HepG2 (cell line): ENCODE measurements around the gene TSPAN31. TPM values are rescaled to one million over a fixed set of nuclear protein-coding genes. Genes with fewer than 3 reads are reported as not detected.

ENCODE experiments used
- ELF1 ChIP-seq: sonication (generic); formaldehyde crosslinking; IDR thresholded peaks from 2 replicates; pipeline ENCODE4 v1.4.0; 2020; ENCODE audit warnings: missing genetic modification reagents
- ESRRA ChIP-seq: sonication (generic); formaldehyde crosslinking; IDR thresholded peaks from 2 replicates; pipeline ENCODE4 v1.5.1; 2020; ENCODE audit warnings: mild to moderate bottlenecking, low read depth, missing genetic modification reagents
- NFIC ChIP-seq: IDR thresholded peaks from 2 replicates; pipeline ENCODE4 v1.6.1; 2012; ENCODE audit warnings: mild to moderate bottlenecking, low read length, inconsistent platforms
- POLR2A ChIP-seq, 2 experiments: IDR thresholded peaks; 2 replicates each; pipeline ENCODE4 v1.6.1; 2011; ENCODE audit warnings: low read depth in 2 of 2, low read length in 2 of 2, mild to moderate bottlenecking in 1 of 2, moderate library complexity in 1 of 2; ENCODE audit not compliant: insufficient read depth in 1 of 2
- SRSF9 ChIP-seq: fragments of 200-400 bp; formaldehyde crosslinking; IDR thresholded peaks from 2 replicates; pipeline ENCODE4 v1.6.1; 2018; ENCODE audit warnings: borderline replicate concordance, mild to moderate bottlenecking, low read depth, low read length; ENCODE audit not compliant: insufficient read depth, poor library complexity, severe bottlenecking
- THYN1 ChIP-seq: sonication (generic); formaldehyde crosslinking; IDR thresholded peaks from 2 replicates; pipeline ENCODE4 v1.8.1; 2023; ENCODE audit warnings: low read depth, mild to moderate bottlenecking, moderate library complexity, missing genetic modification reagents, borderline replicate concordance
- ZNF331 ChIP-seq: sonication (generic); formaldehyde crosslinking; IDR thresholded peaks from 2 replicates; pipeline ENCODE4 v1.4.0; 2020; ENCODE audit warnings: missing genetic modification reagents
- ZNF564 ChIP-seq: sonication (generic); formaldehyde crosslinking; IDR thresholded peaks from 2 replicates; pipeline ENCODE4 v1.8.1; 2023; ENCODE audit warnings: mild to moderate bottlenecking, missing genetic modification reagents
- ZNF776 ChIP-seq: sonication (generic); formaldehyde crosslinking; IDR thresholded peaks from 2 replicates; pipeline ENCODE4 v1.4.0; 2020; ENCODE audit warnings: mild to moderate bottlenecking, missing genetic modification reagents
- polyA plus RNA-seq, 8 experiments: library from polyadenylated mRNA; depleted of rRNA in 3 of 8; stranded (reverse) in 7 of 8; unstranded in 1 of 8; fragments of >200 nt; fragmentation: Illumina TruSeq in 4 of 8; extraction: Trizol in 4 of 8; gene quantifications; 2 replicates each; pipeline versions ENCODE4 v1.2.1 to v1.2.3, GENCODE V29; 2011 to 2016; ENCODE audit warnings: low read depth in 4 of 8, missing spikeins in 1 of 8, mixed read lengths in 1 of 8; ENCODE audit not compliant: insufficient read depth in 1 of 8
- total RNA-seq, 5 experiments: library from RNA; depleted of rRNA; stranded (reverse); fragments of >200 nt; fragmentation: Illumina TruSeq; extraction: Trizol; gene quantifications; 2 replicates each; pipeline ENCODE4 v1.2.3, GENCODE V29; 2016; ENCODE audit warnings: low read depth in 1 of 5
- TF ChIP-seq, protein P1 (sequence below): sonication (generic); formaldehyde crosslinking; IDR thresholded peaks from 2 replicates; pipeline ENCODE4 v1.4.0; 2020; ENCODE audit warnings: missing genetic modification reagents, mild to moderate bottlenecking, borderline replicate concordance
- TF ChIP-seq, protein P2 (sequence below): sonication (generic); formaldehyde crosslinking; IDR thresholded peaks from 2 replicates; pipeline ENCODE4 v1.4.0; 2020; ENCODE audit warnings: missing genetic modification reagents
- TF ChIP-seq, protein P3 (sequence below): sonication (generic); formaldehyde crosslinking; IDR thresholded peaks from 2 replicates; pipeline ENCODE4 v1.5.0; 2020; ENCODE audit warnings: mild to moderate bottlenecking, missing genetic modification reagents
- TF ChIP-seq, protein P4 (sequence below): sonication (generic); formaldehyde crosslinking; IDR thresholded peaks from 2 replicates; pipeline ENCODE4 v1.5.1; 2020; ENCODE audit warnings: mild to moderate bottlenecking, missing genetic modification reagents, moderate library complexity
- TF ChIP-seq, protein P5 (sequence below): sonication (generic); formaldehyde crosslinking; conservative IDR thresholded peaks from 2 replicates; pipeline ENCODE4 v1.4.0; 2020; ENCODE audit warnings: missing genetic modification reagents

Gene TSPAN31
- total and polyA plus RNA-seq, 2 of the 13 experiments (the other 11 are each of a cell fraction or from before 2014, with no cell fraction given), result 10.4 to 24.6 TPM

DNA sequence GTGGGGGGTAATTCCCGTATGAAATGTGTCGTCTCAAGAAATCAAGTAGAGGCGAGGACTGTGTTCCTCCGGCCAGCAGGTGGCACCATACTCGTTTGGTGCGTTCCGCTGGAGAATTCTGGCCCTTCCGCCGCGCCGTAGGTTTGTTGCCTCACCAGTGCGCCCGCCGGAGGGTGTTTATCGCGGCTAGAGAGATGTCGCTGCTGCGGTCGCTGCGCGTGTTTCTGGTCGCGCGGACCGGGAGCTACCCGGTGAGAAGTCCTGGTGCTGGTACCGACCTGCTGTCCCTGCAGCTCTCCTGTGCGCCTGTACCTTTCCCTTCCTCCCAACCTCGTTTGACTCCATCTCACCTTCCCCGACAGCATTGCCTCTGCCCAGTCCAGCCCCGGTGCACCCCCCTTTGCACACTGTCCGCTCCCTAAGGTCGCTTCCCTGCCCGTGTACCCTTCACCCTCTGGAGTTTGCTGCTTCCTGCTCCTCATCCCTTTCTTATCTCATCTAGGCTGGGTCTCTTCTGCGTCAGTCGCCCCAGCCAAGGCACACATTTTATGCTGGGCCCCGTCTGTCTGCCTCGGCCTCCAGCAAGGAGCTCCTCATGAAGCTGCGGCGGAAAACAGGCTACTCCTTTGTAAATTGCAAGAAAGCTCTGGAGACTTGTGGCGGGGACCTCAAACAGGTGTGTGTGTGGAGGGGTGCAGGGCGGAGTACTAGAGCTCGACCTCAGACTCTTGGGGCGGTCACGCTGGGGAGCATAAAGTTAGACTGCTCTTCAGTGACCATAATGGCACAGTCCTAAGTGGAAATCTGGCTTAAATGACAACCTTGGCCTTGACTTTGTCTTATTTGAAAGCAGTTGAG, 38.0 kb downstream of the TSPAN31 start, which contains the start of gene TSFM (continued):
- TF ChIP-seq, protein P1, sequence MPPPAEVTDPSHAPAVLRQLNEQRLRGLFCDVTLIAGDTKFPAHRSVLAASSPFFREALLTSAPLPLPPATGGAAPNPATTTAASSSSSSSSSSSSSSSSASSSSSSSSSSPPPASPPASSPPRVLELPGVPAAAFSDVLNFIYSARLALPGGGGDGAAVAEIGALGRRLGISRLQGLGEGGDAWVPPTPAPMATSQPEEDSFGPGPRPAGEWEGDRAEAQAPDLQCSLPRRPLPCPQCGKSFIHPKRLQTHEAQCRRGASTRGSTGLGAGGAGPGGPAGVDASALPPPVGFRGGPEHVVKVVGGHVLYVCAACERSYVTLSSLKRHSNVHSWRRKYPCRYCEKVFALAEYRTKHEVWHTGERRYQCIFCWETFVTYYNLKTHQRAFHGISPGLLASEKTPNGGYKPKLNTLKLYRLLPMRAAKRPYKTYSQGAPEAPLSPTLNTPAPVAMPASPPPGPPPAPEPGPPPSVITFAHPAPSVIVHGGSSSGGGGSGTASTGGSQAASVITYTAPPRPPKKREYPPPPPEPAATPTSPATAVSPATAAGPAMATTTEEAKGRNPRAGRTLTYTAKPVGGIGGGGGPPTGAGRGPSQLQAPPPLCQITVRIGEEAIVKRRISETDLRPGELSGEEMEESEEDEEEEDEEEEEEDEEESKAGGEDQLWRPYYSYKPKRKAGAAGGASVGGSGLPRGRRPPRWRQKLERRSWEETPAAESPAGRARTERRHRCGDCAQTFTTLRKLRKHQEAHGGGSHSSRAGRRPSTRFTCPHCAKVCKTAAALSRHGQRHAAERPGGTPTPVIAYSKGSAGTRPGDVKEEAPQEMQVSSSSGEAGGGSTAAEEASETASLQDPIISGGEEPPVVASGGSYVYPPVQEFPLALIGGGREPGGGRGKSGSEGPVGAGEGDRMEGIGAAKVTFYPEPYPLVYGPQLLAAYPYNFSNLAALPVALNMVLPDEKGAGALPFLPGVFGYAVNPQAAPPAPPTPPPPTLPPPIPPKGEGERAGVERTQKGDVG, result no peak
- TF ChIP-seq POLR2A (IDR thresholded peaks at IDR 0.05; ENCODE audit: insufficient read depth in 1 of 2, low read depth in 2 of 2, low read length in 2 of 2) (peak; percentile 89 to 94), ESRRA (CRISPR knock-in tag) (0 out of 2 replicates have a peak, but pooled peaks have one; percentile 59), ZNF331 (CRISPR knock-in tag) (peak; percentile 94), ZNF564 (no peak), ZNF776 (peak; percentile 89), ELF1 (CRISPR knock-in tag) (peak; percentile 59), THYN1 (CRISPR knock-in tag) (no peak), SRSF9 (no peak), NFIC (no peak)
- TF ChIP-seq, protein P2, sequence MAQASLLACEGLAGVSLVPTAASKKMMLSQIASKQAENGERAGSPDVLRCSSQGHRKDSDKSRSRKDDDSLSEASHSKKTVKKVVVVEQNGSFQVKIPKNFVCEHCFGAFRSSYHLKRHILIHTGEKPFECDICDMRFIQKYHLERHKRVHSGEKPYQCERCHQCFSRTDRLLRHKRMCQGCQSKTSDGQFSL (CRISPR knock-in tag), result peak; percentile 93
- TF ChIP-seq, protein P3, sequence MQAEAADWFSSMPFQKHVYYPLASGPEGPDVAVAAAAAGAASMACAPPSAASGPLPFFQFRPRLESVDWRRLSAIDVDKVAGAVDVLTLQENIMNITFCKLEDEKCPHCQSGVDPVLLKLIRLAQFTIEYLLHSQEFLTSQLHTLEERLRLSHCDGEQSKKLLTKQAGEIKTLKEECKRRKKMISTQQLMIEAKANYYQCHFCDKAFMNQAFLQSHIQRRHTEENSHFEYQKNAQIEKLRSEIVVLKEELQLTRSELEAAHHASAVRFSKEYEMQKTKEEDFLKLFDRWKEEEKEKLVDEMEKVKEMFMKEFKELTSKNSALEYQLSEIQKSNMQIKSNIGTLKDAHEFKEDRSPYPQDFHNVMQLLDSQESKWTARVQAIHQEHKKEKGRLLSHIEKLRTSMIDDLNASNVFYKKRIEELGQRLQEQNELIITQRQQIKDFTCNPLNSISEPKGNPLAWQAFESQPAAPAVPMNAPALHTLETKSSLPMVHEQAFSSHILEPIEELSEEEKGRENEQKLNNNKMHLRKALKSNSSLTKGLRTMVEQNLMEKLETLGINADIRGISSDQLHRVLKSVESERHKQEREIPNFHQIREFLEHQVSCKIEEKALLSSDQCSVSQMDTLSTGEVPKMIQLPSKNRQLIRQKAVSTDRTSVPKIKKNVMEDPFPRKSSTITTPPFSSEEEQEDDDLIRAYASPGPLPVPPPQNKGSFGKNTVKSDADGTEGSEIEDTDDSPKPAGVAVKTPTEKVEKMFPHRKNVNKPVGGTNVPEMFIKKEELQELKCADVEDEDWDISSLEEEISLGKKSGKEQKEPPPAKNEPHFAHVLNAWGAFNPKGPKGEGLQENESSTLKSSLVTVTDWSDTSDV, result no peak
- TF ChIP-seq, protein P4, sequence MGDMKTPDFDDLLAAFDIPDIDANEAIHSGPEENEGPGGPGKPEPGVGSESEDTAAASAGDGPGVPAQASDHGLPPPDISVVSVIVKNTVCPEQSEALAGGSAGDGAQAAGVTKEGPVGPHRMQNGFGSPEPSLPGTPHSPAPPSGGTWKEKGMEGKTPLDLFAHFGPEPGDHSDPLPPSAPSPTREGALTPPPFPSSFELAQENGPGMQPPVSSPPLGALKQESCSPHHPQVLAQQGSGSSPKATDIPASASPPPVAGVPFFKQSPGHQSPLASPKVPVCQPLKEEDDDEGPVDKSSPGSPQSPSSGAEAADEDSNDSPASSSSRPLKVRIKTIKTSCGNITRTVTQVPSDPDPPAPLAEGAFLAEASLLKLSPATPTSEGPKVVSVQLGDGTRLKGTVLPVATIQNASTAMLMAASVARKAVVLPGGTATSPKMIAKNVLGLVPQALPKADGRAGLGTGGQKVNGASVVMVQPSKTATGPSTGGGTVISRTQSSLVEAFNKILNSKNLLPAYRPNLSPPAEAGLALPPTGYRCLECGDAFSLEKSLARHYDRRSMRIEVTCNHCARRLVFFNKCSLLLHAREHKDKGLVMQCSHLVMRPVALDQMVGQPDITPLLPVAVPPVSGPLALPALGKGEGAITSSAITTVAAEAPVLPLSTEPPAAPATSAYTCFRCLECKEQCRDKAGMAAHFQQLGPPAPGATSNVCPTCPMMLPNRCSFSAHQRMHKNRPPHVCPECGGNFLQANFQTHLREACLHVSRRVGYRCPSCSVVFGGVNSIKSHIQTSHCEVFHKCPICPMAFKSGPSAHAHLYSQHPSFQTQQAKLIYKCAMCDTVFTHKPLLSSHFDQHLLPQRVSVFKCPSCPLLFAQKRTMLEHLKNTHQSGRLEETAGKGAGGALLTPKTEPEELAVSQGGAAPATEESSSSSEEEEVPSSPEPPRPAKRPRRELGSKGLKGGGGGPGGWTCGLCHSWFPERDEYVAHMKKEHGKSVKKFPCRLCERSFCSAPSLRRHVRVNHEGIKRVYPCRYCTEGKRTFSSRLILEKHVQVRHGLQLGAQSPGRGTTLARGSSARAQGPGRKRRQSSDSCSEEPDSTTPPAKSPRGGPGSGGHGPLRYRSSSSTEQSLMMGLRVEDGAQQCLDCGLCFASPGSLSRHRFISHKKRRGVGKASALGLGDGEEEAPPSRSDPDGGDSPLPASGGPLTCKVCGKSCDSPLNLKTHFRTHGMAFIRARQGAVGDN (CRISPR knock-in tag), result peak; percentile 89
- TF ChIP-seq, protein P5, sequence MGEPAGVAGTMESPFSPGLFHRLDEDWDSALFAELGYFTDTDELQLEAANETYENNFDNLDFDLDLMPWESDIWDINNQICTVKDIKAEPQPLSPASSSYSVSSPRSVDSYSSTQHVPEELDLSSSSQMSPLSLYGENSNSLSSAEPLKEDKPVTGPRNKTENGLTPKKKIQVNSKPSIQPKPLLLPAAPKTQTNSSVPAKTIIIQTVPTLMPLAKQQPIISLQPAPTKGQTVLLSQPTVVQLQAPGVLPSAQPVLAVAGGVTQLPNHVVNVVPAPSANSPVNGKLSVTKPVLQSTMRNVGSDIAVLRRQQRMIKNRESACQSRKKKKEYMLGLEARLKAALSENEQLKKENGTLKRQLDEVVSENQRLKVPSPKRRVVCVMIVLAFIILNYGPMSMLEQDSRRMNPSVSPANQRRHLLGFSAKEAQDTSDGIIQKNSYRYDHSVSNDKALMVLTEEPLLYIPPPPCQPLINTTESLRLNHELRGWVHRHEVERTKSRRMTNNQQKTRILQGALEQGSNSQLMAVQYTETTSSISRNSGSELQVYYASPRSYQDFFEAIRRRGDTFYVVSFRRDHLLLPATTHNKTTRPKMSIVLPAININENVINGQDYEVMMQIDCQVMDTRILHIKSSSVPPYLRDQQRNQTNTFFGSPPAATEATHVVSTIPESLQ (CRISPR knock-in tag), result 0 out of 2 replicates have a peak, but pooled peaks have one; percentile 25
